HG02588 (cell line): ENCODE data around the gene PRKAR2A.

Source experiments
- ATAC-seq: cut with Tn5 transposase; IDR thresholded peaks from one replicate; pipeline ENCODE4 v1.9.1; 2021; ENCODE audit warnings: mild to moderate bottlenecking, moderate library complexity; ENCODE audit not compliant: unreplicated experiment

Gene PRKAR2A

GRCh38 chr3:48847504-48848423 lies at the start of gene PRKAR2A:
Gene PRKAR2A, minus strand, starts transcription at chr3:48847874. Its CDS starts 278 bp downstream, at chr3:48847596.
- peak; percentile 85 for ATAC-seq

DNA sequence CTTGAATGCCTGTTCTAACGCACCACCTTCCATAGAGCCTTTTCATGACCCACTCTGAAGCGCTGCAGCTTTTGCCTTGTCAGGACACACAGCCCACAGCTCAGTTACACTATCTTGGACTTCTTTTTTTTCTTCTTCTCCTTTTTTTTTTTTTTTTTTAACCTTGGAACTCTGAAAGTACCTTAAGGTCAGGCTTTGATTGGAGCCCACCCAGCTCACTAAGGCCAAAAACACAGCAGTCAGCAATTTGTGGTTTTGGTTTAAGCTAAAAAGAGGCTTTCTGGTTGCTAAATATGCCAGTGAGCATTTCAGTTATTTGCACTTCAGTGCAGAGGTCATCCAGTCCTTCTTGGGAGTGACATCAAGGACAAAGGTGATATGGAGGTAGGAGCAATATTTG lies 49.3 kb upstream of the PRKAR2A start:
- ATAC-seq, result no peak

GRCh38 chr3:48894516-48894915 lies 46.8 kb upstream of the PRKAR2A start:
- ATAC-seq, result no peak

DNA sequence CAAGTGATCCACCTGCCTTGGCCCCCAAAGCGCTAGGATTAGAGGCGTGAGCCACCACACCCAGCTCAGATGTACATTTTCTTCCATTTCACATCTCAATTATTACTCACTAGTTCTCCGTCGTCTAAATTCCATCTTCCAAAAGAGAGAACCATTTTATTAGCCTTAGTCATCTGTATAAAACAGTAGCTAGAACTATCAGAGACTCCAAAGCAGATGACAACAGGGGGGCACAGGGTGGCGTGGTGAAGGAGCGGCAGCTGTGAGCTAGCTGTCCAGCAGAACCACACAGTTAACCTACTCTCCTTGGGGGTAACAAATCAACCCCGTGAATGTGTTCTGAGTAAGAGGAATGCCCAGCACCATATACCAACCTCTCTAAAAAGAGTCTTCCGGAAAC lies 43.9 kb upstream of the PRKAR2A start:
- no peak for ATAC-seq

- ATAC-seq, result no peak
Observed at GRCh38 chr3:48885753-48886152, 38.1 kb upstream of the PRKAR2A start.

DNA sequence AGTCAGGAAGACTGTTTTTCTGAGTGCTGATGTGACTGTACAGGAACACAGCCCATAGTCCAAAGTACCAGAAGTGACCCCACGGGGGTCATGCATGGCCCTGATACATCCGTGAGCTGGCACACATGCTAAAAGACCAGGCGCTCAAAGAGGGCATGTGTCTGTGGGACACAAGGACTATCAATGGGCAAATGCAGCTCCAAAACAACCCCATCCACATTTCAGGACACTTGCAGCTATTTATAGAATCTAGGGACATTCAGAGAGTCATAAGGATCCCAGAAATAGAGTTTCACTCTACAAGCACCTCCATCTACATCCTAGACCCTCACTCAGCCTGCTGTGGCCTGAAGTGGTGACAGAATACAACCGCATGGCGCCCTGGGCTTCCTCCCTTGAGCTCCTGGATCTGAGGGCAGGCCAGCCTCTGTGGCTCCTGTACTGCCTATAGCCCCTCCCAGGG lies 34.0 kb upstream of the PRKAR2A start:
- ATAC-seq, result no peak

DNA sequence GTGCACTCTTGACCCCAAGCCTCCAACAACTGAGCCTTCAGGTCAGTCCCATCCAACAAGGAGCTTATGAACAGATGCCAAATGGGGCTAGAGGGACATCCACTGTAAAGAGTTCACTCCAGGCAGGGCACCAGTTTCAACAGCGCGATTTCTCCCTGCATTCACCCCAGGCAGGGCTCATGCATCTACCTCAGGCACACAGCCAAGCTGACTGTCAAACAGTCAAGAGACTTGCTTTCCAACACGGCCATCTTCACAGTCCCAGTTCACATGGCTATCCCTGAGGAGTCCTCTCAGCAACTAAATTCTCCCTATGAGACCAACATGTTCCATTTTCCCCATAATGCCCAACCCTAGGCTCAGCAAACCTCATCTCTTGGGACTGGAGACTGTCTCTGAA lies 33.3 kb upstream of the PRKAR2A start:
- no peak for ATAC-seq

DNA sequence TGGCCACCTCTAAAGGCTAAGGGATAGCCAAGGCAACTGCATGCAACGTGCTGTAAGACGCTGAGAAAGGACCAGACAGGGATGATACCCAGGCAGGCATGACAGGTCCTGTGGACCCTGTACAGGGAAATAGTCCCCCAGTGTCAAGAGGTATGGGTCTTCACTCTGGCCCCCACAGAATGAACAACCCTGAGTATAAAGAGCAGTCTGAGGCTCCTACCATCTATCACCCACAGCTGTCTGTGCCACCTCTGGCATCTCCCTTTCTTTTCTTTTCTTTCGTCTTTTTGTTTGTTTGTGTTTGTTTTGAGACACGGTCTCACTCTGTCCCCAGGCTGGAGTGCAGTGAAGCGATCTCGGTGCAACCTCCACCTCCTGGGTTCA lies 32.3 kb upstream of the PRKAR2A start:
- no peak for ATAC-seq

- no peak for ATAC-seq
Observed at GRCh38 chr3:48879307-48879993, 31.8 kb upstream of the PRKAR2A start.

DNA sequence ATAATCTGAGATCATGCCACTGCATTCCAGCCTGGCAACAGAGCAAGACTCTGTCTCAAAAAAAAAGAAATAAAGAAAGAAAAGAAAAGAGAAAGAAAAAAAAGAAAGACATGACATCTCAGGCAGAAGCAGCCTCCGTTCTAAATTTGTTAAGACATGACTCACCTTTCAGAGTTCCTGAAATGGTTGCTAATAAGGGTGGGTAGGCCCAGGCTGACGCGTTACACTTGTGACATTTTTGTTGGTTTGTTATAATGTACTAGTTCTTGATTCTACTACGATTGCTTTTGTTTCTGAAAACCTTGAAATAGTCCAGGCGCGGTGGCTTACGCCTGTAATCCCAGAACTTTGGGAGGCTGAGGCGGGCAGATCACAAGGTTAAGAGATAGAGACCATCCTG lies 30.0 kb upstream of the PRKAR2A start:
- ATAC-seq, result no peak

GRCh38 chr3:48863122-48863521 lies 15.4 kb upstream of the PRKAR2A start:
- ATAC-seq, result no peak

DNA sequence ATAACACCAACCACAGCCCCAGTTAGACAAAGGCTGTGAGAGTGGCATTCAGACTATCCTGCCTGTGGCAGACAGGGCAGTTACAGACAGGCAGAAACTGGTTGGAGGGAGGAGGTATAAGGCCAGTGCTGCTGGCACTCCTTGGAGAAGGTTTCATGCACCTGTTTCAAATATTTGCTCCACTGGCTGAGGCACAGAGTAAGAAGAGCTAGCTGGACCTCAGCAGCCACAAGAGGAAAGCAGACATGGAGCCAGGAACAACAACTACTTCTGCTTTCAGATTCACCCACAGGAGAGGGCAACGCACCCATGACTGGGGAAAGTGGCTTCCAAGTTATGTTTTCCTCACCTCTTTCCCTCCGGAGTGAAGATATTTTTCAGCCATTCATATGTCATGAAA lies 11.5 kb upstream of the PRKAR2A start:
- no peak for ATAC-seq

GRCh38 chr3:48858709-48859108 lies 11.0 kb upstream of the PRKAR2A start:
- ATAC-seq, result no peak

- no peak for ATAC-seq
Observed at GRCh38 chr3:48857641-48858040, 10.0 kb upstream of the PRKAR2A start.

DNA sequence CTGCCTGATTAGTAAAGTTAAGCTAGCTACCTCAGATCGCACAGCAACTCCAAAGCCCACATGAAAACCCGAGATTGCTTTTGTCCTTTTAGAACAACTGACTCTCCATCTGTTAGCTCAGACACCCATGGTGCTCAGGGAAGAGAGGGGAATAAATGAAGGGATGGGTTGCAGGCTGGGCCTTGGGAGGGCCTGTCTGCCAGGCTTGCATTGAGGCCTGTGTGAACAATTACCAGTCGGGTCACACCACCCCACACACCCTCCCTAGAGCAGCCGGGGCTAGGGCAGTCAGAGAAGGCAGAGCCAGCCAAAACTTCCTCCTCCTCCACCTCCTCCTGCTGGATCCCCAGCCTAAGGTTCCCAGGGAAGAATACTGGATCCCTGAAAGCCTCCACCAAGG lies 8.8 kb upstream of the PRKAR2A start:
- no peak for ATAC-seq

GRCh38 chr3:48855681-48856447 lies 8.2 kb upstream of the PRKAR2A start:
- no peak for ATAC-seq

DNA sequence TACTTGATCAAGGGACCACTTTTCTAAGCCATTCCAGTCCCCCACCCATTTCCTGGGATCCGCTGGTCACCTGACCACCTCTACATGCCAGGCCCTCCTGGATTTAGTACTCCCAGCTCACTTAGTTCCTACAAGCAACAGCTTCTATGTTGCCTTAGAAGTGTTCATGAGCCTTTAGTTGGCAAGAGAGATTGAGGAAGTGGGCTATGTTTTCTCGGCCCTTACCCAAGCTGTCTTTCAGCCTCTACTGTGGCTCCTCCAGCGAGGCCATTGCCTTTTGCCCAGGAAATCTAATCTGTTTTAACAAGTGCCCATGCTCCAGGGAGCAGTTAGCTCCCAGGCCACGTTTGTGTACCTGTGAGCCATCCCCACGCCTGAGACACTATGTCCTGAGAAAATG lies 4.5 kb upstream of the PRKAR2A start:
- no peak for ATAC-seq

- ATAC-seq, result no peak
Observed at GRCh38 chr3:48851407-48851806, 3.7 kb upstream of the PRKAR2A start.

DNA sequence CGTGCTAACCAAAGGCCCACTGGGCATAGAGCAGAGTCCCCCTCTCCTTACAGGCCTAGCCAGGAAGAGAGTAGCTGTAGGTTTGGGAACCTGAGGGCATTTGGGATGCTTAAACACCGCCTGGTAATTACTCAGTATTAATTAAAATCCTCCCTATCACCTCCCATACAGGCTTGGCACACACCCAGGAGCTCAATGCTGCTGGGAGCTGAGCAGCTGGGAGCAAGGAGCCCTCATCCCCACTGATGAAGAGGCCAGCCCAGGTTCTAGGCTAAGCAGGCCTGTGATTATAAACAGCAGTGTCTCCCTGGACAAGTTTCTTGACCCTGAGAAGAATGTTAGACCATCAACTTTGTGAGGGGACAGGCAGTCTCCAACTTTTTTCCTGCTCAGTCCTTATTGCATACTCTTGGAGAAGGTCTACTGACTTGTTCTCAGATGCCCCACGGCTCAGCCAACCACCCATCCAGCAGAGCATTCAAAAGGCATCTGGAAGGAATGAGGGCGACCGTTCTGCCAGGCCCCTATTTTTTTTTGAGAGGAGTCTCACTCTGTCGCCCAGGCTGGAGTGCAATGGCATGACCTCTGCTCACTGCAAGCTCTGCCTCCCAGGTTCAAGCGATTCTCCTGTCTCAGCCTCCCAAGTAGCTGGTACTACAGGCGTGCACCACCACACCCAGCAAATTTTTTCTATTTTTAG lies 1.3 kb upstream of the PRKAR2A start:
- ATAC-seq, result no peak

- ATAC-seq, result peak; percentile 37
Observed at GRCh38 chr3:48847053-48847503, 596 bp downstream of the PRKAR2A start.

- no peak for ATAC-seq
Observed at GRCh38 chr3:48845170-48845569, 2.5 kb downstream of the PRKAR2A start.
